HS-5 (cell line): Measurements from ENCODE around the gene AACS.
"Not testable (repeated sequence)": the region's sequence is repeated elsewhere in the genome, so short reads cannot be mapped to it uniquely, and the experiment has no call there.

Experiments used
- DNase-seq: peaks from one replicate; pipeline ENCODE4 v3.0.0-alpha.2; 2012; ENCODE audit warnings: low read depth

AACS gene

DNA sequence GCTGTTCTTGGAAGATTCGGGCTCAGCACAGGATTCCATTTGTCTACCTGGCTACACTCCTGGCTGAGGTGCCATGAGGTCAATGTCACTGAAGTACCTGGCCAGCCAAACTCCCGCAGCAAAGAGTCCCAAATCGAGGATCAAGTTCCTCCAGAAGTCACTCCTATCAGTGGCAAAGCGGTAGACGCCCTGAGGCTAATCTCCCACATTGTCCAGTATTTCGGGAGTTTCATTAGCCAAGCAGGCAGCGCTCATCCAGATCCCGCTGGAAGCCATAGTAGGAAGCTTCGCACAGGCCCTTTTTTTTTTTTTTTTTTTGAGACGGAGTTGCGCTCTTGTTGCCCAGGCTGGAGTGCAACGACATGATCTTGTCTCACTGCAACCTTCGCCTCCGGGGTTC lies 8.9 kb upstream of the AACS start:
- DNase-seq = no peak

DNA sequence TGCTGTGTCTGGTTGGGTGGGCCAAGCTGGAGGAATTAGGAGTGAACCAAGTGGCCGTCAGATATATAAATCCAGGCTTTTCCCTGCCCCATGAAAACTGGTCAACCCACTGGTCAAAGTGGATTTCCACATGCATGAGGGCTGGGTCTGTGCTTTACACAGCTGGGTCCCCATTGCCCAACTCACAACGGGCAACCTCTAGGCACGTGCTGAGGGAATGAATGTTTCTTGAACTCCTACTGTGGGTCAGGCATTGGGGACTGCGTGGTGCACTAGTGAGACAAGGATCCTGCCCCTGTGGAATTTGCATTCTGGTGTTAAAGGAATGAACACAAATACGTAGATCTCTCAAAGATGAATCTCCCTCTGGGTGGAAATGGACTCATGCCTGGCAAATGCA lies 7.5 kb upstream of the AACS start:
- no peak for DNase-seq

DNA sequence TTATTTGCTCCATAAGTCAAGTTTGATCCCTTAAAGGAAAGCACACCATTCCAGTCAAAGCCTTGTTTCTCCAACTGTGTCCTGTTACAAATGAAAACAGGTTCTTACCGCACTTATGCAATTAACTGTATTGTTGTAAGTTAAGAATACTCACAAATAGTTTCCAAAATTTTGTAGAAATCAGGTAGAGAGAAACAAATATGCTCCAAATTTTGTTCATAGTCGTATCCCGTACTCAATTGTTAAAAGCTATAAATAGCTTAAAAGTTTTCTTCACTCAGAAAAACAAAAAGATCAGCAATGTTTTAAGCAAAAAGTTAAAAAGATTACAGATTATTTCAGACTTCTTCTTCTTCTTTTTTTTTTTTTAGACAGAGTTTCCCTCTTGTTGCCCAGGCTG lies 4.0 kb upstream of the AACS start:
- DNase-seq = no peak

- not testable (repeated sequence) for DNase-seq
Measured at GRCh38 chr12:125063522-125063921, 1.7 kb upstream of the AACS start.

DNA sequence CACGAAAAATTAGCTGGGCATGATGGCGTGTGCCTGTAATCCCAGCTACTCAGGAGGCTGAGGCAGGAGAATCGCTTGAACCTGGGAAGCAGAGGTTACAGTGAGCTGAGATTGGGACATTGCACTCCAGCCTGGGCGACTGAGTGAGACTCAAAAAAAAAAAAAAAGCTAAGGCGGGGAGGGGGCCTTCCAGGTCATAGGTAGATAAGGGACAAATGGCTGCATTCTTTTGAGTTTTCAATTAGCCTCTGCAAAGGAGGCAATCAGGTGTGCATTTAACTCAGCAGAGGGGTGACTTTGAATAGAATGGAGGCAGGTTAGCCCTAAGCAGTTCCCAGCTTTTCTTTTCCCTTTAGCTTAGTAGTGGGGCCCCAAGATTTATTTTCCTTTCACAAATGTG lies 743 bp upstream of the AACS start:
- no peak for DNase-seq

- DNase-seq = no peak
Measured at GRCh38 chr12:125065919-125066570, 810 bp downstream of the AACS start.

DNA sequence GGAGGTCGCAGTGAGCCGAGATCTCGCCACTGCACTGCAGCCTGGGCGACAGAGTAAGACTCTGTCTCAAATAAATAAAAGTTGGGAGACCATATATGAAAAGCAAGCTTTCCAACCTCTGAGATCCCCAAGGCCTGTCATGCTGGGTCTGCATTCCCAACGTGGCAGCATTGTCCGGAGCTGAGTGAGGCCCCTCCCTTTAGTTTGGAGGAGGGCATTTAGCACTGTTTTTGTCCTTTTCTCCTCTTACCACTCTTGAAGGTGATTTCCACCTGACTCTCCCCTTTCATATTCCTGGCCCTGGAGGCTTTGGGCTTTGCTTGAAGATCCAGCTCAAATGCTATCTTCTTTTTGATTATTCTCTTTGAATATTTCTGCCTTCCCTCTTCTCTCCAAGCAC lies 3.2 kb downstream of the AACS start:
- no peak for DNase-seq

DNA sequence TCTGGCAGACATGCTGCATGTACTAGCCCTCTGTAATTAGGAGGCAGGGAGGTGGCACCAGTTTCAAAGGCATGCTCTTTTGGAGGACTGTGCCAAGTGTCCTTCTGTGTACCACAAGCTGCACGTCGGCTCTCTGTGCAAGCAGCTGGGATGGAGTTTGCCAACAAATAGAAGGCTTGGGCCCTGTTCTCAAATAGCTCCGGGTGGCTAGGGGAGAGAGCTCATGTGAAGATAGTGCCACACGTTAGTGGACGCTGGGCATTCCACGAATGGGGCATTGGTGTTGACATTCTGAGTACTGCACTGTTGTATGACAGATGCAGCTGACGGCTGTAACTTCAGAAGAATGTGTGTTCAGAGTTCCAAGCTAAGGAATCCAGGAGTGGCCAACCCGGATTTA lies 4.4 kb downstream of the AACS start:
- no peak for DNase-seq

GRCh38 chr12:125070112-125070511 lies 4.9 kb downstream of the AACS start:
- DNase-seq = no peak

GRCh38 chr12:125070661-125071390 lies 5.6 kb downstream of the AACS start:
- no peak for DNase-seq

DNA sequence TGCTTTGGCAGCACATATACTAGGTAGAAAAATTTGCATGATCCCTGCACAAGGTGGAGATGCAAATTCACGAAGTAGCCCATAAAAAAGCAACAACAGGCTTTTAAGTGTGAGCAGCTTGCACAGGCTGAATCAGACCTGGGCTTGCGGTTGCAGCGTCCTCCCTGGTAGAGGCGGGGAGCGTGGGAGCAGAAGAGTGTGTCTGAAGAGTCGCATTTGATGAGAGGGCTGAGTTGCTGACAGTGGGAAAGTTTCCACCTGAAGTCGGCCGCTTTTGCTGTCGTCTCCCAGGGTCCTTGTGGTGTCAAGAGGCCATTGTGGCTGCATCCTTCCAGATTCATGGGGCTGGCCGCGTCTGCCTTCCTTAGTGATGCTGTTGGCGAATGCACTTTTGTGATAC lies 6.2 kb downstream of the AACS start:
- DNase-seq = no peak

GRCh38 chr12:125072496-125072895 lies 7.3 kb downstream of the AACS start:
- no peak for DNase-seq

DNA sequence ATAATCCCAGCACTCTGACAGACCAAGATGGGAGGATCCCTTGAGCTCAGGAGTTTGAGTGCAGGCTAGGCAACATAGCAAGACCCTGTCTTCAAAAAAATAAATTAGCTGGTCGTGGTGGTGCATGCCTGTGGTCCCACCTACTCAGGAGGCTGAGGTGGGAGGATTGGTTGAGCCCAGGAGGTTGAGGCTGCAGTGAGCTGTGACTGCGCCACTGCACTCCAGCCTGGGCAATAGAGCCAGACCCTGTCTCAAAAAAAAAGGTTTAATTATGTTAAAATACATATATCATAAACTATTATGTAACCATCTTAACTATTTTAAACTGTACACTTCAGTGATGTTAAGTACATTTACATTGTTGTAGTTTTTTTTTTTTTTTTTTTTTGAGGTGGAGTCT lies 9.1 kb downstream of the AACS start:
- DNase-seq = not testable (repeated sequence)

- no peak for DNase-seq
Measured at GRCh38 chr12:125076103-125076502, 10.9 kb downstream of the AACS start.

- no peak for DNase-seq
Measured at GRCh38 chr12:125079084-125079483, 13.8 kb downstream of the AACS start.

- DNase-seq = no peak
Measured at GRCh38 chr12:125079648-125080645, 14.7 kb downstream of the AACS start.

- DNase-seq = no peak
Measured at GRCh38 chr12:125081427-125081826, 16.2 kb downstream of the AACS start.

DNA sequence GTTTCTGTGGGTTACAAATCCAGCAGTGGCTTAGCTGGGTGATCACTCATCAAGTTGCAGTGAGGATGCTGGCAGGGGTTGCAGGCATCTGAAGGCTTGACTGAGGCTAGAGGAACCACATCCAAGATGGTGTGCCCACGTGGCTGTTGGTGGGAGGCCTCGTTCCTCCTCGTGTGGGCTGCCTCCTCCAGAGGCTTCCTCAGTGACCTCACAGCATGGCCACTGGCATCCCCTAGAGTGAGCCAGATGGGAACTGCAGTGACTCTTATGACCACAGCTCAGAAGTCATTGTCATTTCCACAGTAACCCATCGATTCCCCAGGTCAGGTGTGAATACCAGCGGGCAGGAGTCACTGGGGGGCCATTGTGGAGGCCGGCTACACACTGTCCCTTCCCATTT lies 17.8 kb downstream of the AACS start:
- DNase-seq = no peak

GRCh38 chr12:125088199-125088598 lies 23.0 kb downstream of the AACS start:
- not testable (repeated sequence) for DNase-seq

DNA sequence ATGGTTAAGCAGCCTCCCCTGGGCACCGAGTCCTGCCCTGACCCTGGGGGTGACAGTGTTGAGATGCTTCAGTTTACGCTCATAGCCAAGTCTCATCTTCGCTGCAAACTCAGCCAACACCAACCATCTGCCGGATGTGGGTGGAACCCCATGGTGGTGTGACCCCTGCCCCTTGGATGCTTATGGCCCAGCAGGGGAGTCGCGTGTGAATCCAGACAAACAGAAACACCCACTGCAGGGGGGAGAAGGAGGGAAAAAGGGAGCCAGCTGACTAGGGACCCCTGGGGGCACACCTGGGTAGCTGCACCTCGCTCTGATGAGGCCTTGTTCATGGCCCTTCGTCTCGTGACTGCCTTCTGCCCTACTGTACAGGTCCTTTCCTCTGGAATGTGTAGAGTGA lies 23.8 kb downstream of the AACS start:
- DNase-seq = no peak

DNA sequence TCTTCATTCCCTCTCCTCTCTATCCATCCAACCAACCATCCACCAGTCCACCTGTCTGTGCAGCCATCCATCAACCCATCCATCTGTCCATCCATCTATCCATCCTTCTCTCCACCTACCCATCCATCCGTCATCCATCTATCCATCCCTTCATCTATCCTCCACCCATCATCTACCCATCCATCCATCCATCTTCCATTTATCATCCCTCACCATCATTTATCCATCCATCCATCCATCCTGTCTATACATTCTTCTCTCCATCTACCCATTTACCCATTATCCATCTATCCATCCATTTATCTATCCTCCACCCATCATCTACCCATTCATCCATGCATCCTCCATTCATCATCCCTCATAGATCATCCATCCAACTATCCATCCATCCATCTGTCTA lies 24.4 kb downstream of the AACS start:
- no peak for DNase-seq

- no peak for DNase-seq
Measured at GRCh38 chr12:125090437-125090836, 25.2 kb downstream of the AACS start.

- no peak for DNase-seq
Measured at GRCh38 chr12:125091401-125091800, 26.2 kb downstream of the AACS start.
